ENCODE results near the gene RBM39.
"Not testable (repeated sequence)": the region's sequence is repeated elsewhere in the genome, so short reads cannot be mapped to it uniquely, and the experiment has no call there.

RBM39 gene

DNA sequence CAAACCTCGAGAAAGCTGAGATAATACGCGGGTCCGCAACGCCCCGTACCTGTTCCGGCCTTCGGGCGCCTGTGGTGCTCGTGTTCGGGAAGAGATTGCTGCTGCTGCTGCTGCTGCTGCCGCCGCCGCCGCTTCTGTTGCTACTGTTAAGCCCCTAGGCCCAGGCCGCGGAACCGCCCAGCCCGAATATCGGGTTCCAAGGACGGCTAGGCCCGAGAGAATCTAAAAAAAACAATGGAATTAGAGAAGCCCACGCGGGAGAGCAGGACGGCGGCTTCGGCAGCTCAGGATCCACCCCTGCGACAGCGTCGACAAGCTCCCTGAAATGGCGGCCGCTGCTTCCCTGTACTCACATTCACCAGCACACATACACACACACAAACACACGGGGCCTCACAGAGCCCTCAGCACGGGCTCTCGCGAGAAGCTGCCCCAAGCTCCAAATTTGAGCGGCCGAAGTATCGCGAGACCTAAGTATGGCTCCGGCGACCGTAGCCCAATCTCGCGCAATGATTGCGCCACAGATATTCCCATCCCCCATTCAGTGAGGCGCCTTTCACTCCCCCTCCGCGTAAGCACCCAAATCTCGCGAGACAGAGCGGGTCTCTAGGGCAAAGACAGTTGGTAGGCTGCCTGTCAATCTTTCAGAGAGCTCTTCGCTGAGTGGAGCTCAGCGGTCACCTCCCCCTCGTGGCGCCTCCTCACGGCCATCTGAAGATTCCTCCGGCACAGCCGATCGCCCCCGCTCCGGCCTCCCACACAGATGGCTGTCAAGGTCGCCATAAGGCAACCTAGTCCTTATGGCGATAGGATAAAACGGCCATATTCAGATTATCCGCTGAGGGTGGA is at the start of gene RBM39:
Gene RBM39, minus strand, starts transcription at position 369 of the 849 bp plus-strand sequence. CDS start 1,386 bp downstream, outside the sequence.
- peak; percentile 100 for DNase-seq

DNA sequence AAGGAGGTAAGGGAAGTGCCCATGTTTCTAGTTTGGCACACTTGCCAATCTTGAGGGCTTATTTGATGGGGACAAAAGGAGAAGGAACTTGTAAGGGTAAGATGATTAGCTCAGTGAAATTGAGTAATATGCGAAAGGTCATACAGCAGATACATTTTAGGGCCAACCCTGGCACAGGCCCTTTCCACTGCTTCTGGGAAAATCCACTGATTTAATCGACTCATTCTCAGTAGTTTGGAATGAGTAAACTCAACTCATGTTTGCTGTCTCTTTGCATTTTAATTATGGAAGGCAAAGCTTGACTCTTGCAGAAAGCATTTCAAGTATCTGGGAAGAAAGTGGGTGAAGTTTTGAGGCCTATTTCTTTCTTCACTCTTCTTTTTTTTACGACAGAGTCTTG is 49.8 kb upstream of the RBM39 start:
- DNase-seq, result no peak

DNA sequence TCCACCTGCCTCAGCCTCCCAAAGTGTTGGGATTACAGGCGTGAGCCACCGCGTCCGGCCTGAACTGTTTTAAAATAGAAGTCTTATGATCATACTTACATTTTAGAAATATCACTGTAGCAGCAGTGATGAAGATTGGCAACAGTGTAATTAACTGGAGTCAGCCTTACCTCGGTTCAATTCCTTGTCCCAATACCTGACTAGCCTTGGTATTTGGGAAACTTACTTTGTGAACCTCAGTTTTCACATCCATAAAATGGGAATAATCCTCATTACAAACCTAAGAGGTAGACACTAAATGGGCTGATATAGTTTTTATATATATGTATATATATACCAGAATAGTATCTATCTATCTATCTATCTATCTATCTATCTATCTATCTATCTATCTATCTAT is 49.0 kb upstream of the RBM39 start:
- DNase-seq, result no peak

DNA sequence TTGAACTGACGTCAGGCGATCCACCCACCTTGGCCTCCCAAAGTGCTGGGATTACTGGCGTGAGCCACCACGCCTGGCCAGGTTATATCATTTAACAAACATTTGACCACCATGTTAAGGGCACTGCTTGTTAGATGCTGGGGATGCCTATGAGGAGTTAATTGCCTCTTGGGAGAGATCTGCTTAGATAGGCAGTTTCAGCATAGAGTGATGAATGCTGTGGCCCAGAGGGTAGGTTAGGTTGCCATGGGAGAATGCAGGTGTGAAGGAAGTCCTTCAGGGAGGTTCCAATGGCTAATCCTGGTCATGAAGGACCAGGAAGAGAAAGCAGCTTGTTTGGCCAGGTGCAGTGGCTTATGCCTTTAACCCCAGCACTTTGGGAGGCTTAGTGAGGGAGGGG is 46.7 kb upstream of the RBM39 start:
- no peak for DNase-seq

DNA sequence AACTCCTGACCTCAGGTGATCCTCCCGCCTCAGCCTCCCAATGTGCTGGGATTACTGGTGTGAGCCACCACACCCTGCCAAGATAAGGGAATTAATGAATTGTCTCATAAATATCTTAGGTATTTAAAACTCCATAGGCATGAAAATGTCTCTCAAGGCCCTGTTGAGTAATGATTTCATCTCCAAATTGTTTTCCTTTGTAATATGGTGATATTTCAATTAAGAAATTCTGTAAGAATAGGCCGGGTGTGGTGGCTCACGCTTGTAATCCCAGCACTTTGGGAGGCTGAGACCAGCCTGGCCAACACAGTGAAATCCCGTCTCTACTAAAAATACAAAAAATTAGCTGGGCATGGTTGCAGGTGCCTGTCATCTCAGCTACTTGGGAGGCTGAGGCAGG is 43.5 kb upstream of the RBM39 start:
- not testable (repeated sequence) for DNase-seq

DNA sequence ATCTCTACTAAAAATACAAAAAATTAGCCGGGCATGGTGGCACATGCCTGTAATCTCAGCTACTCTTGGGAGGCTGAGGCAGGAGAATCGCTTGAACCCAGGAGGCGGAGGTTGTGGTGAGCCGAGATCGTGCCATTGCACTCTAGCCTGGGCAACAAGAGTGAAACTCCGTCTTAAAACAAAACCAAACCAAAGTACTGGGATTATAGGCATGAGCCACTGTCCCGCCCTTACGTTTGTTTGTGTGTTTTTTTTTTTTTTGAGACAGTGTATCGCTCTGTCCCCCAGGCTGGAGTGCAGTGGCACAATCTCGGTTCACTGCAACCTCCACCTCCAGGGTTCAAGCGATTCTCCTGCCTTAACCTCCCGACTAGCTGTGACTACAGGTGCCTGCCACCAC is 41.8 kb upstream of the RBM39 start:
- not testable (repeated sequence) for DNase-seq

DNA sequence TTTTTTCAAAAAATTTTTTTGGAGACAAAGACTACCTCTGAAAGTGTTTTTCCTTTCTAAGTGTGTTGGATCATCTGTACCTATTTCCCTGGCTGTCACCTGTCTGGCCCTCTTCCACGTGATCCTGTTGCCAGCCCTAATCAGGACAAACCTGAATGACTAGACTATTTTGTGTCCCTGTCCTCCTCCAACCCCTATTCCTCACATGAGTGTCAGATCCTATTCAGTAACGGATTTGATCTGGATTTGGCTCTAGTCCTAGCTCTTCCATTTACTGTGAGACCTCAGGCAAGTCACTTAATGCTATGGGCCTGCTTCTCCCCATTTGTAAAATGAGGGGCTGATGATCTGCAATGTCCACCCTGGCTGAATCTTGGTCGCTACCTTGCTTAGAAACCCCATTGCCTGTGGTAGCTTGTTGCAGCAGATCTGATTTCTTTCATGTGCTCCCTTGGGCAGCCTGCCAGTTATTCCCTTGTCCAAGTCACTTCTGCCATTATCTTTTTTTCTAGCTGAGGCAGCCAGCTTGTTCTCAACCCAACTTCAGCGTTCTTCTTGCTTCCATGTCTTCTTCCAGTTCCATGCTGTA is 34.5 kb upstream of the RBM39 start:
- DNase-seq, result peak; percentile 87

DNA sequence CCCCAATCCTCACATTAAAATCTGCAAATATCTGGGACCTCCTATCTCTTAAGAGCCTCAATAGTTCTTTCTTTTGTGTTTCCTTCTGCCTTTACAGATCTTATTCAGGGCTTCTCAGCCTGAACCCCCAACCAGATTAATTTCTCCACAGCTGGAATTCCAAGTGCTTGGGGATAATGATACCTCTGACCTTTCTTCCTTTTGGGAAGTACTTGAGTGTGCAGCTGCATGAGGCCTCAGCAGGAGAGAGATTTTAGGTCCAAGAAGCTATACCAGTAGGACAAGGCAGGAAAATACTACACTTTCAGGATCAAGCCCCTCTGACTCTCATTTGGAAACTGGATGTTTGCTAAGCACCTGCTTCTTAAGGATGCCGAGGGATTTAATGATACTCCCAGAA is 32.3 kb upstream of the RBM39 start:
- DNase-seq, result no peak

DNA sequence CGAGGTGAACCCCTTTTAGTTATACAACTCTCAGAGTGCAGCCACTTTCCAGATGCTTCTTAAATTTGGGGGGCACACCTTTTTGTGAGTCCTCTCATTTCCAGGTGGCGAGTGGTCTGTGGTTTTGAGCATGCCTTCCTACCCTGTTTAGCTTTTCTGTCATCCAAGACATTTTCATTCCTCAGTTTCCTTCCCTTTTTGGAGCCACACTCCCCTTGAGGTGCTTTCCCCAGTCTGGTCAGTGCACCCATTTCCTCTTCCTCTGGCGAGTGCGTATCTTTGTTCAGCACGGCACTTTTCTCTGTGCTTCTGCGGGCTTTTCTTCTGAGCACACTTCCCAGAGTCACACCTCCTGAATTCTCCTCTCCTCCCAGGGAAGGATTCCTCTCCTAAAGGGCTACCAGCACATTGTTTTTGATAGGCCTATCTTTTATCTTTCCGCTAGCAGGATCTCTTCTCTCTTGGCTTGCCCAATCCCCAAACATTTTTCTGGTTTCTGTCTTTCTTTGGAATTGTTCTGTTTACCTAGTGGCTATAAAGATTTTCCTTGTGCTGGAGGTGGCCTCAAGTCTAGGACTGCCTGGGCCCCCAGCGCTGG is 31.2 kb upstream of the RBM39 start:
- no peak for DNase-seq

DNA sequence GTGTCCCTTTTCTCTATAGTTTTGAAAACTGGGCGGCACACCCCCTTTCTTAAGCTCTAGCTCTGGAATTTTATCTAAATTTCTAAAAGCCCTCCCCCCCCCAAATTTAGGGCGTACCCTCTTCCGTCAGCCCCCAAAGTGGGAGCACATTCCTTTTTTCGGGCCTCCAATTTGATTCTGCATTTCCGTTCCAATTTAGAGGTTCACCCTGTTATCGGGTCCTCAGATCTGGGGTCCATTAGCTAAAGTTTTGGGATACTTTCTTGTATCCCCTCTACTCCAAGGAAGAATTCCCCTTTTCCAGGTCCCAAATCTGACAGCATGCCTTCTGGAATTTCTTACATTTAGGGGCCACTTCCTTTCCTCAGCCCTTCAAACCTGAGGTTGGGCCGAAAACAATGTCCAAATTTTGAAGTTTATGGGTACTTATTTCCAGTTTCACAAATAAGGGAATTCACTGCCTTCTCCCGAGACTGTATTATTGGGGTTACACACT is 30.6 kb upstream of the RBM39 start:
- no peak for DNase-seq

DNA sequence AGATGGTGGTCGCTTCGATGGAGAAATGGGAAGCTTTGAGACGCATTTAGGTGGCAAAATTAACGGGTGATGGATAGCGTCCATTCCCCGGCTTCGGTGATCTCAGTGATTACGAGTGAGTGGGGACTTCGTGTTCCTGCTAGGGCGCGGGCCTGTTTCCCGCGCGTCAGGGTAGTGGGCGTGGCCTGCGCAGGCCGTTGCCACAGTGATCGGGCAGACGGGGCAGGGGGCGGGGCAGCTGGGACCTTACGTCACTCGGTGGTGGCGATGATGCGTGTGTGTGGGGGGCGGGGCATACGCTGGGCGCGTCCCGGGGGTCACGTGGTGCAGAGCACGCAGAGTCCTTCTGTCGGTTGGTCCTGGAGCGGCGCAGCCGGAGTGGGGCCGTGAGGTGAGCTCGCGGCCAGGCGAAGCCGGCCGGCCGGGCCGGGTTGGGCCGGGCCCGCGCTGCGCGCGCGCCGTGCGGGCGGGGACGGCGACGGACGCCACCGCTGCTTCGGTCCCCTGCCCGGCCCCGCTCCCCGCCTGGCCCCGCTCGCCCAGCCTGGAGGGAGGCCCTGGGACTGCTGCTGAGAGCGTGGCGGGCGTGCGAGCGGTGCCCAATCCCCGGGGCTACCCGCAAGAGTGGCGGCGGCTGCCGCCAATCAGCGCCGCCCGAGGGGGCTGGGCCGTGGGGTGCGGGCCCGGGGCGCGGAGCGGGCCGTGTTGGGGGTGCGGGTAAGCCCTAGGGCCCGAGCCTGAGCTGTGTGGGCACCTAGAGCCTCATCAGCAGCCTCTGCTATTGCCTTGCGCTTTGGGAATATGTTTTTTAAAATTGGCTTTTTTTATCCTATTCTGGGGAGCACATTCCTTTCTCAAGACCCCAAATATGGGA is 29.9 kb upstream of the RBM39 start, which contains the start of gene PHF20:
Gene PHF20, plus strand, starts transcription at position 327 of the 874 bp plus-strand sequence. CDS start 29,508 bp downstream, outside the sequence.
- peak; percentile 91 for DNase-seq

DNA sequence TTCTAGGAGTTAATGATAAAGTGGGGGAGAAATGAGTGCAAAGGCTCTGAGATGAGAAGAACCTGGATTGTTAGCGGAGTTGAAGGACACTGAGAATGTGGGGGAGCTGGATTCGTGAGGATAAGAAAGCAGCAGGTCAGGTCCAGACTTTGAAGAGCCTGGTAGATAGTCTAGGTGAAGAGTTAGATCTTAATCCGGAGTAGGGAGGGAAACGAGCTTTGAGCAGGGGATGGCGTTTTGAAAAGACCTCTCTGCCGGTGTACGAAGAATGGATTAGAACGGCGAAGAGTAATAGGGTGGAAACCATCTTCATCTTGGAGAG is 29.3 kb upstream of the RBM39 start:
- no peak for DNase-seq

DNA sequence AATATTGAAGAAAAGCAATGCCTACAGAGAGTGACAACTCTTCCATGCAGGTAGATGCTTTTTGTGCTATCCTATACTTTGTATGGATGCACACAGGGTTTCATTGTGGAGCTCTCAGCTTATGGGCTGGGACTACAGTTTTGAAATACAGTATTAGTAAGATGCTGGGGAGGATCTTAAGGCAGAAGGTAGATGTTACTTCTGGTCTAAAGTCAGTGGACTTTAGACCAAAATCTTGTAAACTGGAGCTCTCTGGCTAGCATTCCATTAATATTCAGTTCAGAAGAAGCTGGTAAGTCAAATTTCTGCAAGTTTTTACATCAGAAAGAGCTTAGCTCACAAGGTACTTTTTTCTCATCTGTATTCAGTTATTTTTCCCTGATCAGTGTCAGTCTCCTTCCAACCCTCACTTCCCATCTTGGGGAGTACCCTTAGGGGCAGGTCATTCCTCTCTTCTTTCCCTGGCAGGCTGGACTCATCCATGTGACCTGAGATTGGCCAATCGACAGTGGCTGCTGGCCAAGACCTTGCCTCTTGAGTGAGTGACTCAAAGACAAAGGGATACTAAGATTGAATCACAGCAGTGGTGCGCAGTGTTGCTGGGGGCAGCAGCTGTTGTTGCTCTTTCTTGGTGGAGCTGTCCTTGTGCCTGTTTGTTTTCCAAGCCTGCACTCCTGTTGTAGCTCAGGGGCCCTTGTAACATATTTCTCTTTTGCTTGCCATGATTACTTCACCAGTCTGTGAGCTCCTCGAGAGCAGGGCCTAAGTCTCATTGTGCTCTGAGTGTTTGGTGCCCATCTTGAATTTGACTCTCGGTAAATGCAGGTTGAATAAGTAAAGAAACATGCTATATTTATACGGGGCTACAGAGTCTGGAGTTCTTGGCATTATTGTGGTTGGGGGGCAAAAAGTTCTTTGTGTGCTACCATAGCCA is 26.9 kb upstream of the RBM39 start:
- peak; percentile 71 for DNase-seq

DNA sequence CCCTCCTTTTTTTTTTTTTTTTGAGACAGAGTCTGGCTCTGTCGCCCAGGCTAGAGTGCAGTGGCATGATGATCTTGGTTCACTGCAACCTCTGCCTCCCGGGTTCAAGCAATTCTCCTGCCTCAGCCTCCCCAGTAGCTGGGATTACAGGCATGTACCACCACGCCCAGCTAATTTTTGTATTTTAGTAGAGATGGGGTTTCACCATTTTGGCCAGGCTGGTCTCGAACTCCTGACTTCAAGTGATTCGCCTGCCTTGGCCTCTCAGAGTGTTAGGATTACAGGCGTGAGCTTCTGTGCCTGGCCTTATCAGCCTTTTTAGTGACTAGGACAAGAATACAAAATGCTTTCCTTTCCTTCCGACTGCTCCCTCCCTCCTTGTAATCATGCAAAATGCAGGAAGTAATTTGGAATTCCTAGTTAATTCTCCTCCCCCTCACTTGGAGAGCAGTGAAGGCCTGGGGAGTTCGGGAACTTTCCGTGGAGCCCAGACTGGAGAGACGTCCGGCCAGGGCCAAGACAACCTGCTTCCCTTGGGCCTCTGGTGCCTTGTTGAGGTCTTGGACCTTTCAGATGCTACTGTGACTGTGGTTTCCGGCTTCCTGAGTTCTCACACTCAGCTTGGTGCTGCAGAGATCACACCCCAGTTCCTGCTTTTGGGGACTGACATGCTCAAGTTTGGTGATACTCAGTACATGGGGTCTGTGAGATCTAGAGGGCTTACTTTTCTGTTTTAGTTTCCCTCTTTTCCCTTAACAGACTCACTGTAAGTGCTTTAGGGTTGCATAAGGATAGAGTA is 25.8 kb upstream of the RBM39 start:
- DNase-seq, result no peak

DNA sequence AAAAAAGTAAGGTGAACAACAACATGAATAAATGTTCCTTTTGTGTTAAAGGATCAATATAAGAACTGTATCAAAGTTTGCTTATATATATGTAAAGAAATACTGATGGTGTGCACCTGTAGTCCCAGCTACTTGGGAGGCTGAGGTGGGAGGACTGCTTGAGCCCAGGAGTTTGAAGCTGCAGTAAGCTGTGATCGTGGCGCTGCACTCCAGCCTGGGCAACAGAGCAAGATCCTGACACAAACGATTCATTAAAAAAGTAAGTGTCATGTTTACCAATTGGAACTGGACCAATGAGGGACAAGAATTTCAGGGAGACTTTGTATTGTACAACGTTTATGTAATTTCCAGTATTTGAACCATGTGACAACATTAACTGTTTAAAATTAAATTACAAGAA is 24.8 kb upstream of the RBM39 start:
- DNase-seq, result no peak

DNA sequence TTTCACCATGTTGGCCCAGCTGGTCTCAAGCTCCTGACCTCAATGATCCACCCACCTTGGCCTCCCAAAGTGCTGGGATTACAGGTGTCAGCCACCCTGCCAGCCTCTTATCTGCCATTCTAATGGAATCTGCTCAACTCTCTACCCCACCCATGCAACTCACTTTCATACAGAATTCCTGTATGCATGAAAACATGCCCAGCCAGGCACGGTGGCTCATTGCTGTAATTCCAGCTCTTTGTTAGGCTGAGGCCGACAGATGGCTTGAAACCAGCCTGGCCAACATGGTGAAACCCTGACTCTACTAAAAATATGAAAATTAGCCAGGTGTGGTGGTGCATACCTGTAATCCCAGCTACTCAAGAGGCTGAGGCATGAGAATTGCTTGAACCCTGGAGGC is 22.9 kb upstream of the RBM39 start:
- peak; percentile 60 for DNase-seq

DNA sequence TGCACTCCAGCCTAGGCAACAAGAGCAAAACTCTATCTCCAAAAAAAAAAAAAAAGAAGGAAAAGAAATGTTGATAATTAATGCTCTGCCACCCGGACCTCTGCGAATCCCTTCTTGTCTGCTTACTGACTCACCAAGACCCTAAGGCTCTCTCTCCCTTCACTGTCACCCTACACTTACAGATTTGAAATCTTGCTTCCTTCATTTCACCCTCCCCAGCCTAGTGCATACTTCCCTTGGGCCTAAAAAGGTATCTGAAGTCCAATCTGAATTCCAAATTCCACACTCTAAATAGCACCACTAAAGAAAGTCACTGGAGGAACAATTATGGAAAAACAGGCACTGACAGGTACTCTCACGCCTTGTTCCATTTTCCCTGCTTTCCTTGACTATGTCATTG is 20.4 kb upstream of the RBM39 start:
- no peak for DNase-seq

DNA sequence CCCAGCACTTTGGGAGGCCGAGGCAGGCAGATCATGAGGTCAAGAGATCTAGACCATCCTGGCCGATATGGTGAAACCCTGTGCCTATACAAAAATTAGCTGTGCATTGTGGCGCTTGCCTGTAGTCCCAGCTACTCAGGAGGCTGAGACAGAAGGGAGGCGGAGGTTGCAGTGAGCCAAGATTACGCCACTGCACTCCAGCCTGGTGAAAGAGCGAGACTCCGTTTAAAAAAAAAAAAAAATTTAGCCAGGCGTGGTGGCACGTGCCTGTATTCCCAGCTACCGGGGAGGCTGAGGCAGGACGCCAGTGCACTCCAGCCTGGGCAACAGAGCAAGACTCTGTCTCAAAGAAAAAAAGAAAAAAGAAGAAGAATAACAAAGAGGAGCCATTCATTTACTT is 19.5 kb upstream of the RBM39 start:
- not testable (repeated sequence) for DNase-seq

DNA sequence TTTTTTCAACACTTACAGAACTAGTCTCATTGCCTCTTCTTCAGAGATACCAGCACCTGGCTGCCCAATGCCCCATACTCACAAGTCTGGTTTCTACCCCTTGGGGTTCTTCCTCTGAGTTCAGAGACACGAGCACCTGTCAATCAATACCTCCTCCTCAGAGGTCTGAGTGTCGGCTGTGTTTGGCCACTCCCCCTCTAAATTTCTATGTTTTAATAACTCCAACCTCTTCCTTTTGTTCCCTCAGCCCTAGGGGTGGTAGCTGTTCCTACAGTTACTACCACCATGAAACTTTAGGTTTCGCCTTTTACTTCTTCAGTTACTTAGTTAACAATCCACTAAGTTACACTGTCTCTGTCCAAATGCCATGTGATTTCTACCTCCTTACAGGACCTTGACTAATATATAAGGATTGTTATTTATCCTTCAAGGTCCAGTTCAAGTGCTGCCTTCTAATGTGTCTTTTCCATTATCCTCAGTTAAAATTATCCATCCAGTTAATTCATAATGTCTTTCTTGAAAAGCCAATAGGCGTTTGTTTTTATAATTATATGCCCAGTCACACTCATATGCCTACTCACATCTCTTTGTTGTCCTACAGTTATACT is 15.1 kb upstream of the RBM39 start:
- DNase-seq, result no peak

DNA sequence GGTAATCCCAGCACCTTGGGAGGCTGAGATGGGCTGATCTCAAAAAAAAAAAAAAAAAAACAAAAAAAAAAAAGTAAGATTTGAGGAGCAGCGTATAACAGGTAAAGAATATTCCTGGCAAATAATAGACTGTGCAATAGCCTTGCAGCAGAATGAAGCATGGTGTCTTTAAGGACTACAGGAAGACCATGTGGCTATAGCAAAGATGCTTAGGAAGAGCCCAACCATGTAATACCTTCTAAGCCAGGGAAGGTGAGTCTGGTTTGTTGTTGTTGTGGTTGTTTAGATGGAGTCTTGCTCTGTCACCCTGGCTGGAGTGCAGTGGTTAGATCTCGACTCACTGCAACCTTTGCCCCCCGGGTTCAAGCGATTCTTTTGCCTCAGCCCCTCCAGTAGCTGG is 14.3 kb upstream of the RBM39 start:
- DNase-seq, result no peak

DNA sequence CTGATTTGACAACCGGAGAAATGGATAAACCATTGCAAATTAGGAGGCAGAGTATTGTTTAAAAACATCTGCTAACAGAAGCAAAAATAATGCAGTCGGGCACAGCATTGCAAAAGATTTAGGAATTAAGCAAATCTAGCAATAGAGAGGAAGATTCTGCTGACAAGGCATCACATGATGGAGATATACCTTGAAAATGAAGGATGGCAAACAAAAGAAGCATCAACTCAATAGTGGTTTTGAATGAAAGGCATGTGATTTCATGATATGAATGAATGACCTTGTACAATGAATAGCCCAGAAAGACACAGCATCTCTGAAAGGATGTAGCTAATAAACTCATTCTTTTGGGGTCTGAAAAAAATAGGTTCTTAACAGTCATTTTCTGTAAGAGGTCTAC is 8.6 kb upstream of the RBM39 start:
- DNase-seq, result no peak

Data from NCI-H2171 treated with DMSO at 0.1 percent for 48 hours (cell line).